UCSD-AML1 (cell line): Measurements from ENCODE around the gene NAALADL2.
"Not testable (repeated sequence)": the region's sequence is repeated elsewhere in the genome, so short reads cannot be mapped to it uniquely, and the experiment has no call there.

ENCODE experiments used
- DNase-seq: peaks from one replicate; lab custom pipeline; 2025; ENCODE audit not compliant: unreplicated experiment; lab: John Stamatoyannopoulos, UW

Gene NAALADL2

DNA sequence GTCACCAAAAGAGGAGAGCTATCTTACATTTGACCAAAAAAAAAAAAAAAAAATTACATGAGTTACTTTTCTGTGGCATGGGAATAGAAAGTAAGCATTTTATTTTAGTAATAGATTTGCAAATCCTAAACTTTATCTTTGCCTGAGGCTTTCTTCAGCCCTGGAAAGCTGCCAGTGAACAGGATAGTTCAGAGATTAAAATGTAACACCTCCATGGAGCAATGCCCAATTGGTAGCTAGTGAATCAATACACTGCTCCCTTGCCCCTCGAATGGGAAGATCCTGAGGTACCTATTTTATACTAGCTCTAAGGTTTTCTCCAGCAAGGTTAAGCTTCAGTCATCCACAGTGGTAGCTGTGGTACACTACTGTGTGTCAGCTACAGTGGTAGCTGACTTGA is 867.1 kb downstream of the NAALADL2 start:
- no peak for DNase-seq

DNA sequence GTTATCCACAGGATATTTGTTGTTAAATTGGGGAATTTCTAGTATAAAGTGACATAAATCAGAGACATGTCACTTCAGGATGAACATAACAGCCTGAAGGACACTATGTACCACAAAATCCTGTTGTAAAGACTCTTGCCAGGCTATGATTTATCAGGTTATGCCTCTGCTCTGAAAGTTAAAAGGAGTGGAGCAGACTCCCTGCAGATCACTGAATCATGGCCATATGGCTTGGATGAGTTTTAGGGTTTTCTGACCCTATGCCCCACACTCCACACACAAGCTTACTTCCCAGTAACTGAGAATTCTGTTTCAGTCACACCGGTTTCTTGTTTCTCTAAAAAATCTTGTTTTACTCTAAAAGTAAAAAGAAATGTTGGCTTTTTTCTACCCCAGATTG is 869.4 kb downstream of the NAALADL2 start:
- no peak for DNase-seq

GRCh38 chr3:175729466-175729865 is 870.3 kb downstream of the NAALADL2 start:
- no peak for DNase-seq

GRCh38 chr3:175731543-175731942 is 872.4 kb downstream of the NAALADL2 start:
- no peak for DNase-seq

GRCh38 chr3:175732017-175732416 is 872.9 kb downstream of the NAALADL2 start:
- no peak for DNase-seq

GRCh38 chr3:175735866-175736265 is 876.7 kb downstream of the NAALADL2 start:
- DNase-seq = no peak

- DNase-seq = no peak
Observed at GRCh38 chr3:175737646-175738572, 878.8 kb downstream of the NAALADL2 start.

DNA sequence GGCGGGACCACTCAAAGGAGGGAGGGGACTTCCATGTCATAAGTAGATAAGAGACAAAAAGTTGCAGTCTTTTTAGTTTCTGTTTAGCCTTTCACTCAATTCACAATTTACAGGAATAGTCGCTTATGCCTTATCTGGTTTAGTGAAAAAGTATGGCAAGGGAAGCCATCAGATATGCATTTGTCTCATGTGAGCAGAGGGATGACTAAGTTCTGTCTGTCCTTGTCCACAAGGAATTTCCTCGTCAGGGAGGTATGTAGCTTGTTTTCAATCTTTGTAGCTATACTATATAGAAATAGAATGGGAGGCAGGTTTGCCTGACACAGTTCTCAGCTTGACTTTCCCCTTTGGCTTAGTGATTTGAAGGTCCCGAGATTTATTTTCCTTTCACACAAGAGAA is 882.8 kb downstream of the NAALADL2 start:
- no peak for DNase-seq

GRCh38 chr3:175743733-175744400 is 884.7 kb downstream of the NAALADL2 start:
- DNase-seq = no peak

GRCh38 chr3:175746308-175746707 is 887.2 kb downstream of the NAALADL2 start:
- DNase-seq = no peak

DNA sequence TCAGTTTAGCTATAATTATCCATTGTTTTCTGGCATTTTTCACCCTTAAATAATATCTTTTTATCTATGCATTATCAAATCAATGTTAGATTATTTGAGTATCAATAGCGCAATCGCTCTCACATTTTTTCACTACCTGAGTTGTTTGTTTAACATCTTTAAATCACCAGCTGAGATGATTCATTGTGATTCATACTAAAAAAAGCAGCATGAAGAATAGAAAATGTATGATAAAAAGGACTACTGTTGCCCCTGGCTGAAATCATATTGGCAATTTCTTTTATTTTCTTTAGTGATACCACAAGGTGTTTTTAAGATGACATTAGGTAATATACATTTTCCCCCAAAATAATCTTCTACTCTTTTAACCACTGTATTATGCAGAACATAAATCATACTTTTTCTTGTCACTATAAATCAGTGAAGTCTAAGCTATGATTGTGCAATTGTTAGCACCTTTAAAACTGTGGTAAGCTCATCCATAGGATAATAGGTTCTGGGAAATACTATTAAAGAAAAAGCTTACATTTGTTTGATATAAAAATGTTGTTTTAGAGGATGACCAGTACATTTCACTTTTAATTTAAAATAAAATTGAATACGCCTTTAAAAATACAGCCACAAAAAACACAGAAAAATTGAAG is 889.1 kb downstream of the NAALADL2 start:
- no peak for DNase-seq

GRCh38 chr3:175749981-175750380 is 890.8 kb downstream of the NAALADL2 start:
- no peak for DNase-seq

DNA sequence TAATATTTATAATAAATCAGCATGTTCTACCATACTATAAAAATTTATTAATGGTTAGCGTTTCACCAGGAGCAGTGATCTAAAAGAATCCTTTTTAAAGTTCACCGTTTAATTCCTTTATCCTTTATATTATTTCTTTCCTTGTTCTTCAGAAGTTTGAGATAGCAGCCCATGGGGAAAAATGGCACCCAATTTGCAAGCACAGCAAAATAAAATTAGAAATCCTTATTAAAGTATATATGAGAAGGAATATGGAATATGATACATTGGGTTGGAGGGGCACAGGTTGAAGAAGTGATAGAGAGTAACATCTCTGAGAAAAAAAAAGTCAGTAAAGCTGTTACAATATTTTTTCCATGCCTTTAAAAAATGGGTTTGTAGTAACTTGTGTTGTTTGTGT is 892.0 kb downstream of the NAALADL2 start:
- no peak for DNase-seq

DNA sequence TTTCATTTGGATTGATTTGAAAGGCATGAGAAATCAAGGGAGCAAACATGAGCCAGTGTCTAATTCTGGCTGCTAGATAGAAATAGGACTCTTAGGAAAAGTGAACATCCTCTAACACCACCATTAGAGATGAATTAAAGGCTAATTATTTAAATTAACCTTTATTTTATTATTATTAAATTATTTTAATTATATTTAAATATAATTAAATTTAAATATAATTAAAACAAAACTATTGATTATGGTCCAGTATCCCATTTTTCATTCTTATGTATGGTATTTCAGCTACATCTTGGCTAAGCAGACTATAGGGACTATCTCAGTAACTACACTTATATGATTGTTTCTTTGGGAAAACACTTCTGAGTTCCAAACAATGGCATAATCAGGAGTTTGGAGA is 904.8 kb downstream of the NAALADL2 start:
- DNase-seq = no peak

DNA sequence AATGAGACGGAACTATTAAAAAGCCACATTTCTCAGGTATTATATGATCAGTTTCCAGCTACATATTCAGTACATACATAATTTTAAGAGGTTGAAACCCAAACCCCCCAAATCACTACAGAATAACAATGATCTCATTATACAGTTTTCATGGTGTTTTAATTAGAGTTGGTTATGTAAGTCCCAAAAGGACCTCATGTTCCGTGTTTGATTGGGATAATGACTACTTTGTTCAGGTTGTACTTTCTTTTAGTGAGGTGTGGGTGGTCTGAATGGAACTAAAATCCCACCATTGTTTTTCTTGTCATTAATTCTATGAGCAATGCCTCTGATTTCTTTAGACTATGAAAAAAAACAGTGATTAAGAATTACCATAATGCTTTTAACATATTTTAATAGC is 905.6 kb downstream of the NAALADL2 start:
- DNase-seq = no peak

DNA sequence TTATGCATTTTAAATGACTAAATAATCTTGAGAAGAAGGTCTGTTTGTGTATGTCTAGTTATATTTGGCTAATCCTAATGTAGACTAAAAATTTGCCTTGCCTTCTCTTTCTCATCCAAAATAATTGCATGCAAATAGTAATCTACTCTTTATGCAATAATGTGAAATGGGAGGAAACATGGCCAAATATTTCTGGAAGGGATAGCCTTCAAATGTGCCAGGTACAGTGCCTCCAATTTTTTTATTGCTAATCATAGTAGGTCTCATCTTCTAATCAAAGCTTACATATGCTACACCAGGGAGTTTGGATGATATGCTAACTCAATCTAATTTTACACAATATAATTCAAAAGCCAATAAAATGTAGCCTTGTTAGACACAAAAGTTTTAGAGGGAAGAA is 911.3 kb downstream of the NAALADL2 start:
- no peak for DNase-seq

DNA sequence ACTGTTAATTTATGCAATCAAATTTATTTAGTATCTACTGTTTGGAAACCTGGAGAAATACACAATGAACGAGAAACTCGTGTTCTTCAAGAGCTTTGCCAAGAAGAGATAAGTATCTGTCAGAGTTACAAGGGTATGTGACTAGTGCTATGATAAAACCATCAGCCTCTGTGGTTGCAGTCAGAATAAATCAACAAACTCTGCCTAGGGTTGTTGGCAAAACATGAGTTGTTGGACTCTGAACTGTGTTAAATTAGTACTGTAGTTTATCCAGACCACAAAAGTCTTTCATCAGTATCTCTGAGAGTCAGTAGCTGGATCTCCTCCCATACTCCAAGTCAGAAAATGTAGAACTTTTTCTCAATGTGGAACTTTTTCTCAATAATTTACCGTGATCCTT is 918.4 kb downstream of the NAALADL2 start:
- DNase-seq = no peak

DNA sequence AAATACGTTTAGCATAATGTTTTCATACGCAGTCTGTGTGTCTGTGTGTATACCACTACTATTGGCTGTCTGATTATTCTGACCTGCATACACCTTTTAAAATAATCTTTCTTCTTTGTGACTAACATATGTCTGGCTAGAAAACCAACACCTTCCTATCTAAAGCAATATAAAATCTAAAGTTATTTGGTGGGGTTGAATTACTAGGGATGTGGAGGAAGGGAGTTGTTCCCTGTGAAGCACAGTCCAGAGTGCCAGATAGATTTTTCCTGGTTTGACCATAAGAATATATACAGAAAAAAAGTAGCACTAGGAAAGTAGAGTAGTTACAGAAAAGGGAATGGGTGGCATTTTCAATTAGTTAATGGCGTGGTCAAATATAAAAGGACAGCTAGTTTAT is 918.8 kb downstream of the NAALADL2 start:
- no peak for DNase-seq

DNA sequence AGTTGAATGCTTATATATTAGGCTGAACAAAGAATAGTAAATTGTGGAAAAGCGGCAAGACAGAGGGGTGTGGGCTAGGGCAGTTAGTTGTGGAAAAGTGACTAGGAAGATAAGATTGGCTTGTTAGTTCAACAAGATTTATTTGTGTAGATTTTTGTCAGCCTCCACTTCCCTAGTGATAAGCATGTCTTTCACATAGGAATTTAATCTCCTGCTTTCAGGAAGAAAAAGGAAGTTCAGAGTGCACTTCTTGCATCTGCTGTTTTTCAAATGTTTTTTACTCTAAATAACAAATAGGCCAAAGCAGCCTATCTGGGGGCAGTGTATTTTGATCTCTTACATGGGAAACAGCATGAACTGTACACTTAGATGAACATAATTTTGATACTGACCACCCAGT is 919.9 kb downstream of the NAALADL2 start:
- no peak for DNase-seq

- DNase-seq = not testable (repeated sequence)
Observed at GRCh38 chr3:175787109-175787508, 928.0 kb downstream of the NAALADL2 start.

DNA sequence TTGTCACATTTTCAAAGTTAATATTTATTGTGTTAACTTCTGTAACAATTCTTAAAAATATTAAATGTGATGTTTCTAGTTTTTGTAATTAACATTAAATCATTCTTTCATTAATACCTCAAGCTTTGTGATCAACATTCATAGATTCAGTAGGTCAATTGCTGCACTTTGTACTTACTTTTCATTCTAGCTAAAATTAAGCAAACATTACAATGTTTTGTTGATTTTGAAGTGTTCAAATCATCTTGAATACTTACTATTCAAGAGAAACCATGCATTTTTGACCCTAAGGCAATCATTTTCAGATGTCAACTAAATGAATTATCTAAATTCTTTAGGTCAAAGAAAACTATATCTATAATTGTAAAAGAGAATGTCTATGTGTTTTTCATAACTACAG is 933.1 kb downstream of the NAALADL2 start:
- no peak for DNase-seq

DNA sequence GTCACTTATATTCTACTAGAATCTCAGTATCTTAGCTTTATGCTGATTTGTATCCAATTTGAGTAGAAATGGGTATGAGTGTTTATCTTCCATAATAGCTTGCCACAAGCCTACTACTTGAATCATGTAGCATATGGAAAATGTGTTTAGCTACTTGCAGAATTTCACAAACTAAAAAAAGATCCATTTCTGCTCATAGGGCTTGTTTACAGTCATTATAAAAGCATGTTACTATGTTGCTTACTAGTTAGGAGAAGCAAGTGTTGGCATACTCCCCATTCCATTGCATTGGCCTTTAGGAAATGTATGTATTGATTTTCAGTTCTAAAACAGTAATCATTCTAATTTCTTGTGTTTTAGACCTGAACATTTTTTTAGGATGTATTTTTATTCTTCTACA is 939.2 kb downstream of the NAALADL2 start:
- DNase-seq = no peak
